HEK293 (cell line): ENCODE results near the gene DAND5.

Experiments
- CTCF ChIA-PET: fragments of 350-600 bp; formaldehyde crosslinking; extraction: SDS; loops from one replicate; lab custom pipeline; 2021; ENCODE audit warnings: antibody characterized with exemption; lab: Yijun Ruan, JAX
- POLR2A ChIA-PET: fragments of 300-600 bp; formaldehyde crosslinking; extraction: SDS; loops from one replicate; lab custom pipeline; 2020; ENCODE audit warnings: antibody characterized with exemption, inconsistent platforms; lab: Yijun Ruan, JAX
- H3K27ac ChIP-seq: fragments of 200-500 bp; sonication (Bioruptor generic); 2 replicates; pipeline ENCODE4 v1.5.1; 2014; ENCODE audit warnings: low read depth, low read length, control low read depth, inconsistent platforms; ENCODE audit errors: extremely low read depth
- H3K36me3 ChIP-seq, 2 experiments: fragments of 200-500 bp in 1 of 2; sonication (Bioruptor generic) in 1 of 2; 1 replicate in 1 of 2; 2 replicates in 1 of 2; pipeline ENCODE4 v1.5.1; 2014 to 2017; ENCODE audit warnings: inconsistent platforms in 2 of 2, low read length in 2 of 2; ENCODE audit not compliant: control insufficient read depth in 2 of 2, insufficient read depth in 1 of 2
- H3K4me1 ChIP-seq: fragments of 200-500 bp; sonication (Bioruptor generic); 2 replicates; pipeline ENCODE4 v1.5.1; 2014; ENCODE audit warnings: mild to moderate bottlenecking, low read length, inconsistent platforms; ENCODE audit not compliant: control insufficient read depth, insufficient read depth
- H3K4me3 ChIP-seq: 2 replicates; pipeline ENCODE4 v1.5.1; 2011; ENCODE audit warnings: low read depth, mild to moderate bottlenecking, control low read depth, low read length, moderate library complexity
- H3K9me3 ChIP-seq: fragments of 200-500 bp; sonication (Bioruptor generic); 2 replicates; pipeline ENCODE4 v1.5.1; 2014; ENCODE audit warnings: low read depth, low read length, inconsistent platforms; ENCODE audit not compliant: control insufficient read depth, insufficient read depth
- GLIS1 ChIP-seq: fragments of 450-650 bp; formaldehyde crosslinking; IDR thresholded peaks from 2 replicates; pipeline ENCODE4 v1.5.1; 2016; ENCODE audit warnings: missing biosample characterization, missing genetic modification characterization
- SETDB1 ChIP-seq: IDR thresholded peaks from one replicate; pipeline ENCODE4 v1.6.1; 2017; ENCODE audit warnings: mild to moderate bottlenecking, low read length, moderate library complexity, mixed read lengths; ENCODE audit not compliant: insufficient read length
- ZIC2 ChIP-seq: fragments of 450-650 bp; formaldehyde crosslinking; IDR thresholded peaks from 2 replicates; pipeline ENCODE4 v1.5.1; 2016; ENCODE audit warnings: missing biosample characterization, missing genetic modification characterization
- ZNF121 ChIP-seq: fragments of 450-650 bp; formaldehyde crosslinking; IDR thresholded peaks from 2 replicates; pipeline ENCODE4 v1.5.1; 2016; ENCODE audit warnings: missing biosample characterization, missing genetic modification characterization
- ZNF239 ChIP-seq: fragments of 450-650 bp; formaldehyde crosslinking; IDR thresholded peaks from 2 replicates; pipeline ENCODE4 v1.5.1; 2016; ENCODE audit warnings: missing biosample characterization, missing genetic modification characterization
- ZNF311 ChIP-seq: fragments of 450-650 bp; formaldehyde crosslinking; IDR thresholded peaks from 2 replicates; pipeline ENCODE4 v1.5.1; 2017; ENCODE audit warnings: missing biosample characterization, missing genetic modification characterization, borderline replicate concordance
- ZNF394 ChIP-seq: fragments of 450-650 bp; formaldehyde crosslinking; IDR thresholded peaks from 2 replicates; pipeline ENCODE4 v1.5.1; 2016; ENCODE audit warnings: missing biosample characterization, missing genetic modification characterization, mild to moderate bottlenecking, moderate library complexity, borderline replicate concordance
- ZNF664 ChIP-seq: fragments of 450-650 bp; formaldehyde crosslinking; IDR thresholded peaks from 2 replicates; pipeline ENCODE4 v1.5.1; 2016; ENCODE audit warnings: missing biosample characterization, missing genetic modification characterization
- ZNF707 ChIP-seq: fragments of 450-650 bp; formaldehyde crosslinking; IDR thresholded peaks from 2 replicates; pipeline ENCODE4 v1.5.1; 2016; ENCODE audit warnings: missing biosample characterization, missing genetic modification characterization
- ZSCAN16 ChIP-seq: fragments of 450-650 bp; formaldehyde crosslinking; IDR thresholded peaks from 2 replicates; pipeline ENCODE4 v1.5.1; 2016; ENCODE audit warnings: missing biosample characterization, missing genetic modification characterization
- TF ChIP-seq, protein P1 (sequence below): fragments of 450-650 bp; formaldehyde crosslinking; IDR thresholded peaks from 2 replicates; pipeline ENCODE4 v1.5.1; 2016; ENCODE audit warnings: missing biosample characterization, missing genetic modification characterization
- TF ChIP-seq, protein P2 (sequence below): fragments of 450-650 bp; formaldehyde crosslinking; IDR thresholded peaks from 2 replicates; pipeline ENCODE4 v1.5.1; 2016; ENCODE audit warnings: missing biosample characterization, missing genetic modification characterization
- TF ChIP-seq, protein P3 (sequence below): fragments of 450-650 bp; formaldehyde crosslinking; IDR thresholded peaks from 2 replicates; pipeline ENCODE4 v1.5.1; 2016; ENCODE audit warnings: missing biosample characterization, missing genetic modification characterization
- TF ChIP-seq, protein P4 (sequence below): fragments of 450-650 bp; formaldehyde crosslinking; IDR thresholded peaks from 2 replicates; pipeline ENCODE4 v1.5.1; 2016; ENCODE audit warnings: missing biosample characterization, missing genetic modification characterization
- TF ChIP-seq, protein P5 (sequence below): fragments of 450-650 bp; formaldehyde crosslinking; IDR thresholded peaks from 2 replicates; pipeline ENCODE4 v1.5.1; 2016; ENCODE audit warnings: missing biosample characterization, missing genetic modification characterization, low read depth

Gene DAND5, protein sequence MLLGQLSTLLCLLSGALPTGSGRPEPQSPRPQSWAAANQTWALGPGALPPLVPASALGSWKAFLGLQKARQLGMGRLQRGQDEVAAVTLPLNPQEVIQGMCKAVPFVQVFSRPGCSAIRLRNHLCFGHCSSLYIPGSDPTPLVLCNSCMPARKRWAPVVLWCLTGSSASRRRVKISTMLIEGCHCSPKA

DNA sequence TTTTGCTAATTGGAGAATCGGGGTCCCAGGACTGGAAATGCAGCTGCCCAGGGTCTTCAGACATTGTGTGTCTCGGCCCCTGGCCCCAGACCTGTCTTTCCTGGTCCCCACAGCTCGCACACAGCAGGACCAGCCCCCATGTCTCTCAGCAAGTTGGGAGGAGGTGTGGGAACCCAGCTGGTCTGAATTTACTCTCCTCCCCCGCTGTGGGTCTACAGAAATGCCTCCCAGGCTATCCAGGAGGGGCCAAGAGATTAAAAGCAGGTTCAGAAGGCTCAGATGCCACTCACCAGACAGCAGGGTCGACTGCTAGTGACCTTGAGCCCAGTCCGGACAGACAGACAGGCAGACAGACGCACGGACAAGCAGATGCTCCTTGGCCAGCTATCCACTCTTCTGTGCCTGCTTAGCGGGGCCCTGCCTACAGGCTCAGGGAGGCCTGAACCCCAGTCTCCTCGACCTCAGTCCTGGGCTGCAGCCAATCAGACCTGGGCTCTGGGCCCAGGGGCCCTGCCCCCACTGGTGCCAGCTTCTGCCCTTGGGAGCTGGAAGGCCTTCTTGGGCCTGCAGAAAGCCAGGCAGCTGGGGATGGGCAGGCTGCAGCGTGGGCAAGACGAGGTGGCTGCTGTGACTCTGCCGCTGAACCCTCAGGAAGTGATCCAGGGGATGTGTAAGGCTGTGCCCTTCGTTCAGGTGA is at the start of gene DAND5:
Gene DAND5 (plus strand): TSS at position 285 of the 697 bp plus-strand sequence. CDS start 85 bp downstream, at position 370.
- TF ChIP-seq, protein P1, sequence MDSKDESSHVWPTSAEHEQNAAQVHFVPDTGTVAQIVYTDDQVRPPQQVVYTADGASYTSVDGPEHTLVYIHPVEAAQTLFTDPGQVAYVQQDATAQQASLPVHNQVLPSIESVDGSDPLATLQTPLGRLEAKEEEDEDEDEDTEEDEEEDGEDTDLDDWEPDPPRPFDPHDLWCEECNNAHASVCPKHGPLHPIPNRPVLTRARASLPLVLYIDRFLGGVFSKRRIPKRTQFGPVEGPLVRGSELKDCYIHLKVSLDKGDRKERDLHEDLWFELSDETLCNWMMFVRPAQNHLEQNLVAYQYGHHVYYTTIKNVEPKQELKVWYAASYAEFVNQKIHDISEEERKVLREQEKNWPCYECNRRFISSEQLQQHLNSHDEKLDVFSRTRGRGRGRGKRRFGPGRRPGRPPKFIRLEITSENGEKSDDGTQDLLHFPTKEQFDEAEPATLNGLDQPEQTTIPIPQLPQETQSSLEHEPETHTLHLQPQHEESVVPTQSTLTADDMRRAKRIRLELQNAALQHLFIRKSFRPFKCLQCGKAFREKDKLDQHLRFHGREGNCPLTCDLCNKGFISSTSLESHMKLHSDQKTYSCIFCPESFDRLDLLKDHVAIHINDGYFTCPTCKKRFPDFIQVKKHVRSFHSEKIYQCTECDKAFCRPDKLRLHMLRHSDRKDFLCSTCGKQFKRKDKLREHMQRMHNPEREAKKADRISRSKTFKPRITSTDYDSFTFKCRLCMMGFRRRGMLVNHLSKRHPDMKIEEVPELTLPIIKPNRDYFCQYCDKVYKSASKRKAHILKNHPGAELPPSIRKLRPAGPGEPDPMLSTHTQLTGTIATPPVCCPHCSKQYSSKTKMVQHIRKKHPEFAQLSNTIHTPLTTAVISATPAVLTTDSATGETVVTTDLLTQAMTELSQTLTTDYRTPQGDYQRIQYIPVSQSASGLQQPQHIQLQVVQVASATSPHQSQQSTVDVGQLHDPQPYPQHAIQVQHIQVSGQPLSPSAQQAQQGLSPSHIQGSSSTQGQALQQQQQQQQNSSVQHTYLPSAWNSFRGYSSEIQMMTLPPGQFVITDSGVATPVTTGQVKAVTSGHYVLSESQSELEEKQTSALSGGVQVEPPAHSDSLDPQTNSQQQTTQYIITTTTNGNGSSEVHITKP: 0 out of 2 replicates have a peak, but pooled peaks have one; percentile 47
- TF ChIP-seq ZIC2 (peak; percentile 62), ZSCAN16 (tag by site-specific recombination) (no peak)
- no peaks in the 10 kb centered on the region for H3K4me1 ChIP-seq
- ChIA-PET POLR2A (interaction anchor here (0.6 kb wide), 2 partner anchors 37 to 126 kb away, joined by 5 to 6 read pairs; no protein-coding TSS in a partner anchor), CTCF (interaction anchor here (0.6 to 2.3 kb wide), 2 partner anchors 8 to 221 kb away, joined by 7 to 9 read pairs; no protein-coding TSS in a partner anchor)
- no peak within 1 kb of the TSS for H3K4me3 ChIP-seq
- H3K36me3 ChIP-seq: no peaks in the 10 kb centered on the region
- H3K9me3 ChIP-seq: no peaks in the 10 kb centered on the region
- no peak within 1 kb of the TSS for H3K27ac ChIP-seq

DNA sequence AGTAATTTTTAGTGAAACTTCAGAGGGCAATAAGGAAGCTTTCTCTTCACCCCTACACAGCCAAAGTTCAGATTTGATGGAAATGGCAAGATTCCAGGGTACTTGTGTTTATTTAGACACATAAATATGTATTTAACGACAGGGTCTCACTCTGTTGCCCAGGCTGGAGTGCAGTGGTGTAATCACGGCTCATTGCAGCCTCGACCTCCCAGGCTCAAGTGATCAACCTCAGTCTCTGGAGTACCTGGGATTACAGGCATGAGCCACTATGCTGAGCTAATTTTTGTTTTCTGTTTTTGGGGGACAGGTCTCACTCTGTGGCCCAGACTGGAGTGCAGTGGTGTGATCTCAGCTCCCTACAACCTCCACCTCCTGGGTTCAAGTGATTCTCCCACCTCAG is 48.3 kb upstream of the DAND5 start:
- CTCF ChIA-PET: interaction anchor here (0.6 to 1.4 kb wide), 3 partner anchors 12 to 44 kb away, joined by 3 to 7 read pairs (median 3); no protein-coding TSS in a partner anchor

More for the DNA sequence above, 48.3 kb upstream of the DAND5 start:
- peaks cover 24 to 36% of the 10 kb centered on the region in 2 experiments; a peak in 2 of 3 replicates for H3K36me3 ChIP-seq
- TF ChIP-seq ZNF664 (tag by site-specific recombination) (0 out of 2 replicates have a peak, but pooled peaks have one; percentile 29), ZNF394 (peak; percentile 27; the same call in 1 of the 2 replicates), ZNF311 (tag by site-specific recombination) (no peak), ZNF707 (tag by site-specific recombination) (no peak), ZNF121 (peak; percentile 93), SETDB1 (no peak), GLIS1 (peak; percentile 33; the same call in 1 of the 2 replicates), ZNF239 (no peak)
- TF ChIP-seq, protein P2, sequence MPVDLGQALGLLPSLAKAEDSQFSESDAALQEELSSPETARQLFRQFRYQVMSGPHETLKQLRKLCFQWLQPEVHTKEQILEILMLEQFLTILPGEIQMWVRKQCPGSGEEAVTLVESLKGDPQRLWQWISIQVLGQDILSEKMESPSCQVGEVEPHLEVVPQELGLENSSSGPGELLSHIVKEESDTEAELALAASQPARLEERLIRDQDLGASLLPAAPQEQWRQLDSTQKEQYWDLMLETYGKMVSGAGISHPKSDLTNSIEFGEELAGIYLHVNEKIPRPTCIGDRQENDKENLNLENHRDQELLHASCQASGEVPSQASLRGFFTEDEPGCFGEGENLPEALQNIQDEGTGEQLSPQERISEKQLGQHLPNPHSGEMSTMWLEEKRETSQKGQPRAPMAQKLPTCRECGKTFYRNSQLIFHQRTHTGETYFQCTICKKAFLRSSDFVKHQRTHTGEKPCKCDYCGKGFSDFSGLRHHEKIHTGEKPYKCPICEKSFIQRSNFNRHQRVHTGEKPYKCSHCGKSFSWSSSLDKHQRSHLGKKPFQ (tag by site-specific recombination): no peak
- TF ChIP-seq, protein P3, sequence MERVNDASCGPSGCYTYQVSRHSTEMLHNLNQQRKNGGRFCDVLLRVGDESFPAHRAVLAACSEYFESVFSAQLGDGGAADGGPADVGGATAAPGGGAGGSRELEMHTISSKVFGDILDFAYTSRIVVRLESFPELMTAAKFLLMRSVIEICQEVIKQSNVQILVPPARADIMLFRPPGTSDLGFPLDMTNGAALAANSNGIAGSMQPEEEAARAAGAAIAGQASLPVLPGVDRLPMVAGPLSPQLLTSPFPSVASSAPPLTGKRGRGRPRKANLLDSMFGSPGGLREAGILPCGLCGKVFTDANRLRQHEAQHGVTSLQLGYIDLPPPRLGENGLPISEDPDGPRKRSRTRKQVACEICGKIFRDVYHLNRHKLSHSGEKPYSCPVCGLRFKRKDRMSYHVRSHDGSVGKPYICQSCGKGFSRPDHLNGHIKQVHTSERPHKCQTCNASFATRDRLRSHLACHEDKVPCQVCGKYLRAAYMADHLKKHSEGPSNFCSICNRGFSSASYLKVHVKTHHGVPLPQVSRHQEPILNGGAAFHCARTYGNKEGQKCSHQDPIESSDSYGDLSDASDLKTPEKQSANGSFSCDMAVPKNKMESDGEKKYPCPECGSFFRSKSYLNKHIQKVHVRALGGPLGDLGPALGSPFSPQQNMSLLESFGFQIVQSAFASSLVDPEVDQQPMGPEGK (tag by site-specific recombination): no peak
- TF ChIP-seq, protein P4, sequence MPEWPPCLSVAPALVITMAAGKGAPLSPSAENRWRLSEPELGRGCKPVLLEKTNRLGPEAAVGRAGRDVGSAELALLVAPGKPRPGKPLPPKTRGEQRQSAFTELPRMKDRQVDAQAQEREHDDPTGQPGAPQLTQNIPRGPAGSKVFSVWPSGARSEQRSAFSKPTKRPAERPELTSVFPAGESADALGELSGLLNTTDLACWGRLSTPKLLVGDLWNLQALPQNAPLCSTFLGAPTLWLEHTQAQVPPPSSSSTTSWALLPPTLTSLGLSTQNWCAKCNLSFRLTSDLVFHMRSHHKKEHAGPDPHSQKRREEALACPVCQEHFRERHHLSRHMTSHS (tag by site-specific recombination): no peak
- TF ChIP-seq, protein P5, sequence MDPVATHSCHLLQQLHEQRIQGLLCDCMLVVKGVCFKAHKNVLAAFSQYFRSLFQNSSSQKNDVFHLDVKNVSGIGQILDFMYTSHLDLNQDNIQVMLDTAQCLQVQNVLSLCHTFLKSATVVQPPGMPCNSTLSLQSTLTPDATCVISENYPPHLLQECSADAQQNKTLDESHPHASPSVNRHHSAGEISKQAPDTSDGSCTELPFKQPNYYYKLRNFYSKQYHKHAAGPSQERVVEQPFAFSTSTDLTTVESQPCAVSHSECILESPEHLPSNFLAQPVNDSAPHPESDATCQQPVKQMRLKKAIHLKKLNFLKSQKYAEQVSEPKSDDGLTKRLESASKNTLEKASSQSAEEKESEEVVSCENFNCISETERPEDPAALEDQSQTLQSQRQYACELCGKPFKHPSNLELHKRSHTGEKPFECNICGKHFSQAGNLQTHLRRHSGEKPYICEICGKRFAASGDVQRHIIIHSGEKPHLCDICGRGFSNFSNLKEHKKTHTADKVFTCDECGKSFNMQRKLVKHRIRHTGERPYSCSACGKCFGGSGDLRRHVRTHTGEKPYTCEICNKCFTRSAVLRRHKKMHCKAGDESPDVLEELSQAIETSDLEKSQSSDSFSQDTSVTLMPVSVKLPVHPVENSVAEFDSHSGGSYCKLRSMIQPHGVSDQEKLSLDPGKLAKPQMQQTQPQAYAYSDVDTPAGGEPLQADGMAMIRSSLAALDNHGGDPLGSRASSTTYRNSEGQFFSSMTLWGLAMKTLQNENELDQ: no peak
- H3K9me3 ChIP-seq: no peaks in the 10 kb centered on the region
- POLR2A ChIA-PET: interaction anchor here (1.9 to 3.0 kb wide), 2 partner anchors 12 to 30 kb away, joined by 12 to 18 read pairs; partner anchors contain the start of genes FARSA and GCDH
- no peak overlapping the region for H3K4me3 ChIP-seq
- H3K27ac ChIP-seq: no peak overlapping the region
- H3K4me1 ChIP-seq: no peaks in the 10 kb centered on the region
